ENCODE results near the gene MMP23B. TPM values are rescaled to one million over a fixed set of nuclear protein-coding genes. Genes with fewer than 3 reads are reported as not detected.

The MMP23B gene
- total and polyA plus RNA-seq, 5 donors from 2014 or later, result 0.18 to 4.1 (median 0.21) TPM; not detected in 2

DNA sequence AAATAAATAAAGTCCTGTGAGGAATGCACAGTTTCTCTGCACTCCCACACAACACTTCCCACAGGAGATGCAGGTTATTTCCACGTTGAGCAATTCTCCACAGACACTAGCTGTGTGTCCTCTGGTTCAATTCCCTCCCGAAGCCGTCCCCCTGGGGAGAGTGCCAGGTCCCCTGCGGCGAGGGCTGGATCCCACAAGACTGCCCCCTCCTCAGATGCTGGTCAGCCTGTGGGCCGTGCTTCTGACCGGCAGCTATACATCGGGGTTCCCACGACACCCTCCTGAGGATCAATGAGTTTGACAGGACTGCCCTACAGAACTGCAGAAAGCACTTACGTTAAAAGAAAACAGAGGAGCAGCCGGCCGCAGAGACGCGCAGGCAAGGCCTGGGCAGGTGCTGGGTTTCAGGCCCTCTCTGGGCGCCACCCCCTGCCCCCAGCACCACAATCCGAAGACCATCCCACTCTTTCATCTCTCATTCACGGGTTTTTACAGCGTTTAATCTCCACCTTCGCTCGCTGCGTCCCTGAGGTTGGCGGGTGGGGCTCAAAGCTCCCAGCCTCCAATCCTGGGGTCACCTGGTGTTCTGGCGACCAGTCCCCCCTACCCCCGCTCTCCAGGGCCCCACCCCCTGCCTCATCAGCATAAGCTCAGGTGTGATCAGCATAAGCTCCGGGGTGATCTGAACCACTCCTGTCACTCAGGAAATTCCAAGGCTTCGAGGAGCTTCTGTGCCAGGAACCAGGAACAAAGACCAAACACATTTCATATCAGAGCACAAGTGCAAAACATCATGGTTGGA lies 51.3 kb downstream of the MMP23B start:
- DNase-seq (no peak), ATAC-seq (ENCODE audit: low read depth in 2 of 2) (no peak)
- H3K36me3 ChIP-seq (ENCODE audit: control insufficient read depth, insufficient read depth, low read length), result no peaks in the 10 kb centered on the region
- peaks cover 13% of the 10 kb centered on the region for H3K36me3 Mint-ChIP-seq
- H3K9me3 Mint-ChIP-seq, result peaks cover 0 to 2% (median 0%) of the 10 kb centered on the region in 7 donors
- peaks cover 0 to 61% (median 24%) of the 10 kb centered on the region in 4 donors for H3K4me1 Mint-ChIP-seq
- no peak overlapping the region for H3K4me3 ChIP-seq (ENCODE audit: low read depth, low read length)
- no peaks in the 10 kb centered on the region for H3K27me3 Mint-ChIP-seq
- no peak overlapping the region for H3K4me3 Mint-ChIP-seq
- no peaks in the 10 kb centered on the region for H3K27me3 ChIP-seq (ENCODE audit: control insufficient read depth, insufficient read depth, low read length)
- H3K4me1 ChIP-seq (ENCODE audit: control insufficient read depth, insufficient read depth, low read length, poor library complexity, severe bottlenecking), result peaks cover 10% of the 10 kb centered on the region
- no peak overlapping the region for H3K27ac ChIP-seq (ENCODE audit: insufficient read depth, low read length, poor library complexity, severe bottlenecking)
- H3K27ac Mint-ChIP-seq, result peak overlapping the region in 1 of 3 donors; percentile 72
- no peaks in the 10 kb centered on the region for H3K9me3 ChIP-seq (ENCODE audit: control insufficient read depth in 2 of 2, low read length in 2 of 2)

Other genes starting within 250 kb of the MMP23B start
- gene CCNL2, start 232.8 kb upstream of the MMP23B start, total RNA-seq, result 287 TPM
- 10 to 100 TPM; 17.6 to 24.6 (median 21.4) TPM for gene CCNL2, start 232.8 kb upstream of the MMP23B start, polyA plus RNA-seq
- gene MRPL20, start 224.9 kb upstream of the MMP23B start, total RNA-seq, result 83.4 TPM
- 100 to 1,000 TPM; 162 to 188 (median 178) TPM for gene MRPL20, start 224.9 kb upstream of the MMP23B start, polyA plus RNA-seq
- gene ANKRD65, start 210.9 kb upstream of the MMP23B start, total RNA-seq, result not detected
- gene ANKRD65, start 210.9 kb upstream of the MMP23B start, polyA plus RNA-seq, result under 1 TPM in 1 of 4 donors, not detected in 3; 0.14 TPM
- gene VWA1, start 196.5 kb upstream of the MMP23B start, total RNA-seq, result not detected
- not detected for gene VWA1, start 196.5 kb upstream of the MMP23B start, polyA plus RNA-seq
- 3.4 TPM for gene ATAD3C, start 182.5 kb upstream of the MMP23B start, total RNA-seq
- gene ATAD3C, start 182.5 kb upstream of the MMP23B start, polyA plus RNA-seq, result 1 to 10 TPM in 3 of 4 donors, under 1 TPM in 1; 0.65 to 4.2 (median 2.3) TPM
- 39.4 TPM for gene ATAD3B, start 160.4 kb upstream of the MMP23B start, total RNA-seq
- 1 to 10 TPM; 2.3 to 5.2 (median 3.0) TPM for gene ATAD3B, start 160.4 kb upstream of the MMP23B start, polyA plus RNA-seq
- gene ATAD3A, start 120.0 kb upstream of the MMP23B start, total RNA-seq, result 20.0 TPM
- 1 to 10 TPM; 6.2 to 8.1 (median 7.5) TPM for gene ATAD3A, start 120.0 kb upstream of the MMP23B start, polyA plus RNA-seq
- gene TMEM240, start 91.5 kb upstream of the MMP23B start, total RNA-seq, result not detected
- gene TMEM240, start 91.5 kb upstream of the MMP23B start, polyA plus RNA-seq, result not detected
- 104 TPM for gene SSU72, start 57.3 kb upstream of the MMP23B start, total RNA-seq
- 100 to 1,000 TPM; 185 to 279 (median 217) TPM for gene SSU72, start 57.3 kb upstream of the MMP23B start, polyA plus RNA-seq
- gene FNDC10, start 32.0 kb upstream of the MMP23B start, total RNA-seq, result 0.96 TPM
- gene FNDC10, start 32.0 kb upstream of the MMP23B start, polyA plus RNA-seq, result under 1 TPM; 0.21 to 0.37 (median 0.29) TPM
- 58.2 TPM for gene MIB2, start 16.7 kb upstream of the MMP23B start, total RNA-seq
- 10 to 100 TPM; 15.9 to 20.6 (median 19.0) TPM for gene MIB2, start 16.7 kb upstream of the MMP23B start, polyA plus RNA-seq
- 47.2 TPM for gene CDK11B, start 26.8 kb downstream of the MMP23B start, total RNA-seq
- gene CDK11B, start 26.8 kb downstream of the MMP23B start, polyA plus RNA-seq, result 10 to 100 TPM in 1 of 4 donors, 1 to 10 TPM in 3; 9.3 to 11.3 (median 9.7) TPM
- gene SLC35E2B, start 60.6 kb downstream of the MMP23B start, total RNA-seq, result 77.6 TPM
- 10 to 100 TPM; 25.8 to 32.0 (median 30.6) TPM for gene SLC35E2B, start 60.6 kb downstream of the MMP23B start, polyA plus RNA-seq
- gene CDK11A, start 92.2 kb downstream of the MMP23B start, total RNA-seq, result 212 TPM
- 10 to 100 TPM; 10.2 to 30.4 (median 15.3) TPM for gene CDK11A, start 92.2 kb downstream of the MMP23B start, polyA plus RNA-seq
- 52.6 TPM for gene NADK, start 146.3 kb downstream of the MMP23B start, total RNA-seq
- gene NADK, start 146.3 kb downstream of the MMP23B start, polyA plus RNA-seq, result 10 to 100 TPM; 18.7 to 27.1 (median 21.2) TPM

Measured in CD4-positive, CD25-positive, alpha-beta regulatory T cell (primary cell).